ENCODE data around the gene PCDHGB1. TPM values are rescaled to one million over a fixed set of nuclear protein-coding genes. Genes with fewer than 3 reads are reported as not detected.

The PCDHGB1 gene
- total RNA-seq, 1 donor from 2014 or later = 7.1 TPM

DNA sequence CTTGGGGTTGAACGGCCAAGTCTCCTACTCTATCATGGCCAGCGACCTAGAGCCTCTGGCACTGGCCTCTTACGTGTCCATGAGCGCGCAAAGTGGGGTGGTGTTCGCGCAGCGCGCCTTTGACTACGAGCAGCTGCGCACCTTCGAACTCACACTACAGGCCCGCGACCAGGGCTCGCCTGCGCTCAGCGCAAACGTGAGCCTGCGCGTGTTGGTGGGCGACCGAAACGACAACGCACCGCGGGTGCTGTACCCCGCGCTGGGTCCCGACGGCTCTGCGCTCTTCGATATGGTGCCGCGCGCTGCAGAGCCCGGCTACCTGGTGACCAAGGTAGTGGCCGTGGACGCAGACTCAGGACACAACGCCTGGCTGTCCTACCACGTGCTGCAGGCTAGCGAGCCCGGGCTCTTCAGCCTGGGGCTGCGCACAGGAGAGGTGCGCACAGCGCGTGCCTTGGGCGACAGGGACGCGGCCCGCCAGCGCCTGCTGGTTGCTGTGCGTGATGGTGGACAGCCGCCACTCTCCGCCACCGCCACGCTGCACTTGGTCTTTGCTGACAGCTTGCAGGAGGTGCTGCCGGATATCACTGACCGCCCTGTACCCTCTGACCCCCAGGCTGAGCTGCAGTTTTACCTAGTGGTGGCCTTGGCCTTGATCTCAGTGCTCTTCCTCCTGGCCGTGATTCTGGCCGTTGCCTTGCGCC lies 49.8 kb downstream of the PCDHGB1 start:
- intact Hi-C loops (cut with micrococcal nuclease) = loop anchor here (10.0 kb wide), 1 partner anchor 165 kb away; no protein-coding TSS in a partner anchor
- DNase-seq (no peak), ATAC-seq (no peak)

Other genes with a start within 250 kb of the PCDHGB1 start
- gene PCDHB3, start 249.6 kb upstream of the PCDHGB1 start, total RNA-seq = 0.99 TPM
- 1.5 TPM for gene PCDHB4, start 228.3 kb upstream of the PCDHGB1 start, total RNA-seq
- gene PCDHB5, start 214.9 kb upstream of the PCDHGB1 start, total RNA-seq = 3.1 TPM
- gene PCDHB6, start 200.0 kb upstream of the PCDHGB1 start, total RNA-seq = 0.32 TPM
- gene PCDHB7, start 177.5 kb upstream of the PCDHGB1 start, total RNA-seq = 0.77 TPM
- 1.8 TPM for gene PCDHB8, start 172.3 kb upstream of the PCDHGB1 start, total RNA-seq
- 2.7 TPM for gene PCDHB16, start 167.7 kb upstream of the PCDHGB1 start, total RNA-seq
- 0.59 TPM for gene PCDHB9, start 162.9 kb upstream of the PCDHGB1 start, total RNA-seq
- gene PCDHB10, start 157.7 kb upstream of the PCDHGB1 start, total RNA-seq = 0.64 TPM
- gene PCDHB11, start 150.5 kb upstream of the PCDHGB1 start, total RNA-seq = 0.74 TPM
- gene PCDHB12, start 141.4 kb upstream of the PCDHGB1 start, total RNA-seq = 1.3 TPM
- gene PCDHB13, start 136.2 kb upstream of the PCDHGB1 start, total RNA-seq = 1.7 TPM
- gene PCDHB14, start 126.8 kb upstream of the PCDHGB1 start, total RNA-seq = 2.5 TPM
- 2.6 TPM for gene PCDHB15, start 104.7 kb upstream of the PCDHGB1 start, total RNA-seq
- gene SLC25A2, start 46.0 kb upstream of the PCDHGB1 start, total RNA-seq = not detected
- 106 TPM for gene TAF7, start 29.3 kb upstream of the PCDHGB1 start, total RNA-seq
- 3.0 TPM for gene PCDHGA1, start 19.6 kb upstream of the PCDHGB1 start, total RNA-seq
- gene PCDHGA2, start 11.3 kb upstream of the PCDHGB1 start, total RNA-seq = 6.0 TPM
- gene PCDHGA3, start 6.3 kb upstream of the PCDHGB1 start, total RNA-seq = 12.1 TPM
- 8.4 TPM for gene PCDHGA4, start 4.9 kb downstream of the PCDHGB1 start, total RNA-seq
- gene PCDHGB2, start 9.9 kb downstream of the PCDHGB1 start, total RNA-seq = 8.7 TPM
- gene PCDHGA5, start 14.1 kb downstream of the PCDHGB1 start, total RNA-seq = 5.3 TPM
- 7.2 TPM for gene PCDHGB3, start 20.1 kb downstream of the PCDHGB1 start, total RNA-seq
- gene PCDHGA6, start 23.8 kb downstream of the PCDHGB1 start, total RNA-seq = 5.7 TPM
- 7.0 TPM for gene PCDHGA7, start 32.6 kb downstream of the PCDHGB1 start, total RNA-seq
- 5.4 TPM for gene PCDHGB4, start 37.6 kb downstream of the PCDHGB1 start, total RNA-seq
- gene PCDHGA8, start 42.5 kb downstream of the PCDHGB1 start, total RNA-seq = 9.1 TPM
- 6.4 TPM for gene PCDHGB5, start 47.8 kb downstream of the PCDHGB1 start, total RNA-seq
- 4.5 TPM for gene PCDHGA9, start 52.7 kb downstream of the PCDHGB1 start, total RNA-seq
- gene PCDHGB6, start 57.9 kb downstream of the PCDHGB1 start, total RNA-seq = 4.7 TPM
- gene PCDHGA10, start 62.9 kb downstream of the PCDHGB1 start, total RNA-seq = 5.3 TPM
- gene PCDHGB7, start 67.6 kb downstream of the PCDHGB1 start, total RNA-seq = 8.8 TPM
- 5.0 TPM for gene PCDHGA11, start 71.0 kb downstream of the PCDHGB1 start, total RNA-seq
- gene PCDHGA12, start 80.4 kb downstream of the PCDHGB1 start, total RNA-seq = 5.1 TPM
- gene PCDHGC3, start 125.9 kb downstream of the PCDHGB1 start, total RNA-seq = 13.4 TPM
- 2.5 TPM for gene PCDHGC4, start 134.9 kb downstream of the PCDHGB1 start, total RNA-seq
- gene PCDHGC5, start 139.0 kb downstream of the PCDHGB1 start, total RNA-seq = 3.2 TPM

Measured in left ventricle myocardium superior (tissue), 1 donor.